Skeletal muscle tissue (tissue), 4 donors: ENCODE results near the gene PPM1D. TPM values are rescaled to one million over a fixed set of nuclear protein-coding genes. Genes with fewer than 3 reads are reported as not detected.

Experiments used
- H3K27ac ChIP-seq: one replicate; pipeline ENCODE4 v1.7.0; 2013; ENCODE audit warnings: mild to moderate bottlenecking, low read depth, low read length, inconsistent platforms
- H3K27me3 ChIP-seq, 3 donors: one replicate each; pipeline ENCODE4 v1.7.0; 2013; ENCODE audit warnings: low read length in 3 of 3; ENCODE audit not compliant: control insufficient read depth in 3 of 3, insufficient read depth in 3 of 3
- H3K36me3 ChIP-seq, 3 donors: one replicate each; pipeline ENCODE4 v1.7.0; 2013; ENCODE audit warnings: low read length in 3 of 3; ENCODE audit not compliant: control insufficient read depth in 3 of 3, insufficient read depth in 3 of 3
- H3K4me1 ChIP-seq, 3 donors: one replicate each; pipeline ENCODE4 v1.7.0; 2013; ENCODE audit warnings: low read length in 3 of 3, mild to moderate bottlenecking in 3 of 3; ENCODE audit not compliant: control insufficient read depth in 3 of 3, insufficient read depth in 3 of 3
- H3K4me3 ChIP-seq, 3 donors: one replicate each; pipeline ENCODE4 v1.7.0; 2013; ENCODE audit warnings: low read length in 3 of 3
- H3K9ac ChIP-seq, 3 donors: one replicate each; pipeline ENCODE4 v1.7.0; 2013; ENCODE audit warnings: low read length in 3 of 3, mild to moderate bottlenecking in 3 of 3, moderate library complexity in 2 of 3, low read depth in 1 of 3
- H3K9me3 ChIP-seq, 3 donors: one replicate each; pipeline ENCODE4 v1.7.0; 2013; ENCODE audit warnings: low read length in 3 of 3; ENCODE audit not compliant: control insufficient read depth in 3 of 3
- total RNA-seq: library from RNA; depleted of rRNA; stranded (reverse); fragments of >200 nt; gene quantifications from one replicate; pipeline ENCODE4 v1.2.3, GENCODE V29; 2014
- donor health status: Osteomylitis.

The PPM1D gene
- total RNA-seq, 1 donor from 2014 or later: 7.3 TPM

DNA sequence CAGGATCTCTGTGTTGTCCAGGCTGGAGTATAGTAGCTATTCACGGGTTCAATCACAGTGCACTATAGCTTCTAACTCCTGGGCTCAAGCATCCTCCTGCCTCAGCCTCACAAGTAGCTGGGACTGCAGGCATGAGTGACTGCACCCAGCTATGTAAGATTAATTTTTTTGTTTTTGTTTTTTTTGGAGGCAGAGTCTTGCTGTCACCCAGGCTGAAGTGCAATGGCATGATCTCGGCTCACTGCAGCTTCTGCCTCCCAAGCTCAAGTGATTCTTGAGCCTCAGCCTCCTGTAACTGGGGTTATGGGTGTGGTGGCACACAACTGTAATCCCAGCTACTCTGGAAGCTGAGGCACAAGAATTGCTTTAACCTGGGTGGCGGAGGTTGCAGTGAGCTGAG, 15.8 kb downstream of the PPM1D start:
- Histone ChIP-seq H3K4me3 (no peak overlapping the region), H3K4me1 (no peaks in the 10 kb centered on the region), H3K27ac (no peak overlapping the region), H3K9ac (no peak overlapping the region), H3K27me3 (no peaks in the 10 kb centered on the region), H3K9me3 (no peaks in the 10 kb centered on the region), H3K36me3 (no peaks in the 10 kb centered on the region)

DNA sequence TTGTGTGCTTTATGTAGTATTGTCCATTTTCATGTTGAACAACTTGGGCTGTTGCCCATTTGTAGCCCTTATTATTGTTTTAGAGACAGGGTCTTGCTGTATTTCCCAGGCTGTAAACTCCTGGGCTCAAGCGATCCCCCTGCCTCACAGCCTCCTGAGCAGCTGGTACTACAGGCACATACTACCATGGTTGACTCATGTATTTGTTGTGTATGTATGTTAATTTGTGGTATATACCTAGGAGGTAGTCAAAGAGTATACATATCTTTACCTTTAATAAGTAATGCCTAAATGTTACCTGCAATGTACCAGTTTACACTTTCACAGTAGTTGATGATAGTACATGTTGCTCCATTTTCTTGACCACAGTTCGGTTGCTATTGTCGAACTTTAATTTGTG, 18.1 kb downstream of the PPM1D start:
- Histone ChIP-seq H3K4me1 (no peaks in the 10 kb centered on the region), H3K27me3 (no peaks in the 10 kb centered on the region), H3K27ac (no peak overlapping the region), H3K9ac (no peak overlapping the region), H3K36me3 (no peaks in the 10 kb centered on the region), H3K9me3 (no peaks in the 10 kb centered on the region), H3K4me3 (no peak overlapping the region)

DNA sequence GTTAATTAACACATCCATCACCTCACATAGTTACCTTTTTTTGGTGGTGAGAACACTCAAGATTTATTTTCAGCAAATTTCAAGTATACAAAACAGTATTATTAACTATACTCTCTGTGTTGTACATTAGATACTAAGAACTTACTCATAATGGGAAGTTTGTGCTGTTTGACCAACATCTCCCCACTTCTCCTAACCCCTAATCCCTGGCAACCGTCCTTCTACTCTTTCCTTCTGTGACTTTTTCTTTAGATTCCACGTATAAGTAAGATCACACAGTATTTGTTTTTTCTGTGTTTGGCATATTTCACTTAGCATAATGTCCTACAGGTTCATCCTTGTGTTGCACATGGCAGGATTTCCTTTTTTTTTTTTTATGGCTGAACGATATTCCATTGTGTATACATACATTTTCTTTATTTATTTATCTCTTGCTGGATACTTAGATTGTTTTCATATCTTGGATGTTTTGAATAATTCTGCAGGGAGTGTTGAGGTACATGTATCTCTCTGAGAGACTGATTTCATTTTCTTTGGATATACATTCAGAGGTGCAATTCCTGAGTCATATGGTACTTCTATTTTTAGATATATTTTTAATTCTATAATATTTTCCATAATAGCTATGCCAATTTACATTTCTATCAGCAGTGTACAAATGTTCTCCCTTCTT, 19.0 kb downstream of the PPM1D start:
- Histone ChIP-seq H3K9ac (no peak overlapping the region), H3K27ac (no peak overlapping the region), H3K4me1 (no peaks in the 10 kb centered on the region), H3K9me3 (no peaks in the 10 kb centered on the region), H3K27me3 (no peaks in the 10 kb centered on the region), H3K36me3 (no peaks in the 10 kb centered on the region), H3K4me3 (no peak overlapping the region)

DNA sequence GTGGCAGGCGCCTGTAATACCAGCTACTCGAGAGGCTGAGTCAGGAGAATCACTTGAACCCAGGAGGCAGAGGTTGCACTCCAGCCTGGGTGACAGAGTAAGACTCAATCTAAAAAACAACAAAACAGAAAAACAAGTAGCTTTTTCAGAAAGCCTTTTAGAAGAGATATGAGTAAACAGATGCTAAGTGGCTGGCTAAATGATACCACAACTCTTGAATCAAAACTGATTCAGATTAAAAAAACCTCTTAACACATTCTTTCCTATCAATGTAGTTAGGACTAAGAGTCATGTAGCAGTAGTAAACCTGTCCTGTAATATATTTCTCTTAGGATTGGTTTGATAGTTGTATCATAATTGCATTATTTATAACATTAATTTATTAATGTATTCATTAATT, 23.0 kb downstream of the PPM1D start:
- Histone ChIP-seq H3K4me3 (no peak overlapping the region), H3K9me3 (no peaks in the 10 kb centered on the region), H3K36me3 (peaks cover 0 to 2% (median 0%) of the 10 kb centered on the region in 3 donors), H3K9ac (no peak overlapping the region), H3K4me1 (no peaks in the 10 kb centered on the region), H3K27ac (no peak overlapping the region), H3K27me3 (no peaks in the 10 kb centered on the region)

DNA sequence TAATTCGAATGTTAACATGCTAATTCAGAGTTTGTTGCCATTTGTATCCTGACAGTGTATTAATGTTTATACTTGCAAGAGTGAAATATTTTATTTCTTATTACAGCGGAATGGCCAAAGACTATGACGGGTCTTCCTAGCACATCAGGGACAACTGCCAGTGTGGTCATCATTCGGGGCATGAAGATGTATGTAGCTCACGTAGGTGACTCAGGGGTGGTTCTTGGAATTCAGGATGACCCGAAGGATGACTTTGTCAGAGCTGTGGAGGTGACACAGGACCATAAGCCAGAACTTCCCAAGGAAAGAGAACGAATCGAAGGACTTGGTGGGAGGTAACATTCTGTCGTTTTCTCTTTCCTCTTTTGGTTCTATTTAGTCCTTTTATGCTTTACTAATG, 23.4 kb downstream of the PPM1D start:
- Histone ChIP-seq H3K36me3 (peaks cover 0 to 2% (median 0%) of the 10 kb centered on the region in 3 donors), H3K4me3 (no peak overlapping the region), H3K9me3 (no peaks in the 10 kb centered on the region), H3K27me3 (no peaks in the 10 kb centered on the region), H3K4me1 (no peaks in the 10 kb centered on the region), H3K27ac (no peak overlapping the region), H3K9ac (no peak overlapping the region)

DNA sequence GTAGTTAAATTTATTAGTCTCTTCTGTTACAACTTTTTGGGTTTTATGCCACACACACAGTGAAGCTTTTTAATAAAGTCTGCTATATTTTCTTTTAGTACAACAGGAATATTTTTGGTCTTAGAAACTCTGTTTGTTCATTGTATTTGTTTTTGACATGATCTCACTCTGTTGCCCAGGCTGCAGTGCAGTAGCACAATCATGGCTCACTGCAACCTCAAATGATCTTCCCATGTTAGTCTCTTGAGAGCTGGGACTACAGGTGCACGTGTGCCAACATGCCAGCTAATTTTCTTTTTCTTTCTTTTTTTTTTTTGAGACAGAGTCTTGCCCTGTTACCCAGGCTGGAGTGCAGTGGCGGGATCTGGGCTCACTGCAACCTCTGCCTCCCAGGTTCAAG, 27.1 kb downstream of the PPM1D start:
- Histone ChIP-seq H3K4me1 (peaks cover 3 to 11% (median 4%) of the 10 kb centered on the region in 3 donors), H3K27ac (no peak overlapping the region), H3K4me3 (no peak overlapping the region), H3K27me3 (no peaks in the 10 kb centered on the region), H3K9me3 (no peaks in the 10 kb centered on the region), H3K36me3 (peaks cover 0 to 2% (median 0%) of the 10 kb centered on the region in 3 donors), H3K9ac (no peak overlapping the region)

DNA sequence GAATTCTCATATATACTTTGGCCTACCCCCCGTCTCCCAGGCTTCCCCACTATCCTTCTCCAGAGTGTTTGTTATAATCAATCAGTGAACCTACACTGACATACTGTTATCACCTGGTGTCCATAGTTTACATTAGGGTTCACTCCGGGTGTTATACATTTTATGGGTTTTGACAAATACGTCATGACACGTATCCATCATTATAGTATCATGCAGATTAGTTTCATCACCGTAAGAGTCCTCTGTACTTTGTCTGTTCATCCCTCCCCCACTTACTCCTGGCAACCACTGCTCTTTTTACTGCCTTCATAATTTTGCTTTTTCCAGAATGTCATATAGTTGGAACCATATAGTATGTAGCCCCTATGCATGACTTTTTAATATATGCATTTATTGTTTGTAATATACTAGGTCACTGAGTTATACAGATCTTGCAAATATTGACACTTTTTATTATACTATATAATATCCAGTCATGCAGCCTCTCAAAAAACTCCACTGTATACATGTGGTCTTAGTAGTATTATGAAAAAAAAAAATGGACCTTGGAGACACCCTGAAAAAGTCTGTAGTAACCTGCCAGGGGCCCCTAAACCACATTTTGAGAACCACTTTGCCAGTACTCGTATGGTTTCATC, 28.4 kb downstream of the PPM1D start:
- Histone ChIP-seq H3K4me1 (peaks cover 3 to 11% (median 4%) of the 10 kb centered on the region in 3 donors), H3K27me3 (no peaks in the 10 kb centered on the region), H3K36me3 (peaks cover 0 to 2% (median 0%) of the 10 kb centered on the region in 3 donors), H3K9ac (no peak overlapping the region), H3K4me3 (no peak overlapping the region), H3K27ac (no peak overlapping the region), H3K9me3 (no peaks in the 10 kb centered on the region)

DNA sequence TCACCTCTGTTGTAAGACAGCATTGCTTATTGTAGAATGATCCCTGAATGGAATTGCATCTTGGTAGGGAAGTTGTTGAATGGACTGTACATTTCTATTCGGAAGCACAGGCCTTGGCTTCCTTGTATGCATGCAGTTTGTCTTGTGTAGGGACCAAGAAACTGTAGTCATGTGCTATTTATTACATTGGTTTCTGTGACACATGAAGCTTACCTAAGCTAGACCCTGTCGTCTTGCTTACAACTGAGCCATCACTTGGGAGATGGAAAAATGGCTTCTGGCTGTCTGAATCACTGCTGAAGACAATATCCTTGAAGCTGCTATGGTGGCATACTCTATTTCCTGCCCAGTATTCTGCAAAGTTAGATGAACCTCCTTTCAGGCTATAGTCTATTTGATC, 29.1 kb downstream of the PPM1D start:
- no peaks in the 10 kb centered on the region for H3K27me3 ChIP-seq
- peaks cover 0 to 6% (median under 1%) of the 10 kb centered on the region in 3 donors for H3K36me3 ChIP-seq
- no peak overlapping the region for H3K27ac ChIP-seq
- H3K9me3 ChIP-seq: no peaks in the 10 kb centered on the region
- peaks cover 3 to 11% (median 4%) of the 10 kb centered on the region in 3 donors for H3K4me1 ChIP-seq
- H3K9ac ChIP-seq: no peak overlapping the region
- H3K4me3 ChIP-seq: no peak overlapping the region

DNA sequence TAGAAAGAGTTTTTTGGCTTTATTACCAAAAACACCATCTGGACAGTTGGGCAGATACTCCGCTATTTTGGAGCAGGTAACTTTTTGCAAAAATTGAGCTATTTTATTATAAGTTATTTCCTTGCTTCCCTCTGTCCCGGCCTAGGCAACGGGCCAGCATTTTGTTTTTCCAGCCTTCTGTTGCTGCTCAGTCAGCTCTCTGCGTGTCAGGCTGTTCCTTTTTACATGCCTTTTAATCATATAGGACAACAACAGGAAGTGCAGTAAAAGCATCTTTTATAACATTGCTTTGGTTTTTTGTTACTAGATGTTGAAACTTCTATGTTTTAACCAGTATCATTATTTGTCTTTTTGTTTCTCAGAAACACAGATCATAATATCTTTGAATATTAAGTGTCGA, 30.4 kb downstream of the PPM1D start:
- Histone ChIP-seq H3K9ac (no peak overlapping the region), H3K9me3 (no peaks in the 10 kb centered on the region), H3K4me1 (peaks cover 3 to 11% (median 4%) of the 10 kb centered on the region in 3 donors), H3K27ac (no peak overlapping the region), H3K4me3 (no peak overlapping the region), H3K27me3 (no peaks in the 10 kb centered on the region), H3K36me3 (peaks cover 2 to 13% (median 10%) of the 10 kb centered on the region in 3 donors)

DNA sequence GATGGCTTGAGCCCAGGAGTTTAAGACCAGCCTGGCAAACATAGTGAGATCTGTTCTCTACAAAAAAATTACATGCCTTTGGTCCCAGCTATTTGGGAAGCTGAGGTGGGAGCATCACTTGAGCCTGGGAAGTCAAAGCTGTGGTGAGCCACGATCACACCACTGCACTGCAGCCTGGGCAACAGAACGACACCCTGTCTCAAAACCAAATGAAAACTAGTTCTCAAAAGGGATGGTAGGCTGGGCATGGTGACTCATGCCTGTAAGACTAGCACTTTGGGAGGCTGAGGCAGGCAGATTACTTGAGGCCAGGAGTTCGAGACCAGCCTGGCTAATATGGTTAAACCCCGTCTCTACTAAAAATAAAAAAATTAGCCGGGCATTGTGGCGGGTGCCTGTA, 31.1 kb downstream of the PPM1D start:
- no peak overlapping the region for H3K9ac ChIP-seq
- H3K9me3 ChIP-seq: no peaks in the 10 kb centered on the region
- H3K36me3 ChIP-seq: peaks cover 9 to 19% (median 10%) of the 10 kb centered on the region in 3 donors
- no peak overlapping the region for H3K27ac ChIP-seq
- no peaks in the 10 kb centered on the region for H3K27me3 ChIP-seq
- H3K4me3 ChIP-seq: no peak overlapping the region
- H3K4me1 ChIP-seq: peaks cover 3 to 11% (median 4%) of the 10 kb centered on the region in 3 donors
